GM19099 (cell line): ENCODE measurements around the gene SRGAP3.

ENCODE experiments used
- POLR2A ChIP-seq: IDR thresholded peaks from 3 replicates; pipeline ENCODE4 v1.6.1; 2011; ENCODE audit warnings: low read depth; ENCODE audit not compliant: insufficient read length; ENCODE audit errors: extremely low read depth

Gene SRGAP3

DNA sequence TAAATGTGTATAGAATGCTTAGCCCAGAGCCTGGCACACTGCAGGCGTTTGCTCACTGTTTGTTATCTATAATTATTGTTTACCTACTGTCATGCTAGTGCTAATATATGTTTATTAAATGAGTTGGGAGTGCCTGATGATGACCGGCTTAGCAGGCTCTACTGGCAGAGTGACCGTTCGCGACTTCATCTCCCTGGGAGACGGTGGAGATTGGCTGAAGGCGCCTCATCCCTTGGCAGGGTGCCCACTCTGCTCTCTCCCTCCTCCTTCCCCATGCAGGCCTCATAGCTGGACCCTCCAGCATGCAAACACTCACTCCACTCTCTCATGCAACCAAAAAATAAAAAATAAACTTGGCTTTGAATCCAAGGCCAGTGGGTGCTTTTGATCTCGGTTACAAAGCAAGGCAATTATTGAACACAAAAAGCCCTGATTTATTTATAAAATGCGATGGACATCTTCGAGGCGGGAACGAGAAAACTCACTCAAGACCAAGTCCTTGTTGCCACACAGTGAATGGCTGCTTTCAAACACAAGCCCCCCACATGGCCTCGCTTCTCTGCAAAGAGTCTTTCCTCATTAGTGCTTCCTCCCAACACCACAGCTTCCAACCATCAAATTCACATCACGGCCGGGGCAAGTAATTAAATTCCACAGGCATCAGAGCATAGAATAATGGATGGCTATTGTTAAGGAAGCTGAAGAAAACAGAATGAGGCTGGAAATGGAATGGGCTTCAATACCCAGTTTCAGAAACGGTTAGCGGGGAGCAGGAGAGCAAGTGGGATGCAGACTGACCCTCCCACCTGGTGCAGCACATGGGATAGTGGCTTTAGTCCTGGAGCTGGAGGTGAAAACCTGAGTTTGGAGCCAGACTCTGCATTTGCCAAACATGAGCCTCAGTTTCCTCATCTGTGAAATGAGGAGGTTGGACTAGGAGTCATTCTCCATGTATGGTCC lies 150.4 kb downstream of the SRGAP3 start:
- TF ChIP-seq POLR2A = no peak

DNA sequence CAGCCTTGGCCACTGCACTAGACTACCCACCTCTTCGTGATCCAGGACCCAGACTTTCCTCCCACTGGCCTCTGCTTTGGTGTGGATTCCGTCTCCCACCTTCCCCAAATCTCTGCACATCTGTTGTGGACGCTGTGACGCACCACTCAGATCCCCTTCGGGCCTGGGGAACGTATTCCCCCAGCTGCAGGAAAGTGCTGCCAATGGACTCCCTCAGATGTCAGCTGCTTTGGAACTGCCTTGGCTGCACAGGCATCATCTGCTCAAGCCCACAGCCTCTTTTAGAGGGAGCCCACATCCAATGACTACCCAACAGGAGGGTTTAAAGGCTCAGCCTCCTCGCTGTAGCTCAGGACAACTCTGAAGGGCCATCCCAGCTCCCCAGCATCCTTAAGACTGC lies 152.0 kb downstream of the SRGAP3 start:
- TF ChIP-seq POLR2A = no peak

DNA sequence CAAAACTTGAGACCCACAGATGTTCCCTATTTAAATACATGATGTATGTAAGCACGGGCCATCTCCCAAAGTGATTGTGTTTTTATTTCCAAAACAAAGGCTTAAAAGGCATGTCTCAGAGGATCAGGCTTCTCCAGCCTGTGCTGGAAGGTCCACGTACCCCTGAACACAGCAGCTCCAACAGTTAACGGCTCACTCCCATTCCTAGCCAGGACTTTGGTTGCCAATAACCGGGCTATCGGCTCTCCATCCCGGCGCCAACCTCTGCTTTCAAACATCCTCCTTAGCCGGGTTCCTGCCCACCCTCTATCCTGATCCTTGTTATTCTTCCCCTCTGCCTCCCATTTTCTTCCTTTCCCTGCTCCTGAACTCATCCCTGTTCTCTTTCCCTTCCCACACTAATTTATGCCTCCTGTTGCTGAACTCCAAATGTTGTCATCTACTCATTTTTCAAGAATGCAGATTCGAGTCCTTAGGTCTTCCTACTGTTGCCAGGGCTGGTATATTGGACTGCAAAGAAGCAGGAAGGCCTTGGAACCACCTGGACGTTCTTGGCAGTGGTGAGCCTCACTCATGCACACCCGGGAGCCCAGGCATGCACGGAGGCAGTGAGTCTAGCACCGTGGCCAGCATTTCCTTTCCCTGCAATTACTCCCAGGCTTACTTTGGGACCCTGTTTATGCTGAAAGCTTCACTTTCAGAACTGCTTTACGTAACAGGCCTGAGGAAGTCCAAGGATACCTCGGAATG lies 157.8 kb downstream of the SRGAP3 start:
- no peak for TF ChIP-seq POLR2A

DNA sequence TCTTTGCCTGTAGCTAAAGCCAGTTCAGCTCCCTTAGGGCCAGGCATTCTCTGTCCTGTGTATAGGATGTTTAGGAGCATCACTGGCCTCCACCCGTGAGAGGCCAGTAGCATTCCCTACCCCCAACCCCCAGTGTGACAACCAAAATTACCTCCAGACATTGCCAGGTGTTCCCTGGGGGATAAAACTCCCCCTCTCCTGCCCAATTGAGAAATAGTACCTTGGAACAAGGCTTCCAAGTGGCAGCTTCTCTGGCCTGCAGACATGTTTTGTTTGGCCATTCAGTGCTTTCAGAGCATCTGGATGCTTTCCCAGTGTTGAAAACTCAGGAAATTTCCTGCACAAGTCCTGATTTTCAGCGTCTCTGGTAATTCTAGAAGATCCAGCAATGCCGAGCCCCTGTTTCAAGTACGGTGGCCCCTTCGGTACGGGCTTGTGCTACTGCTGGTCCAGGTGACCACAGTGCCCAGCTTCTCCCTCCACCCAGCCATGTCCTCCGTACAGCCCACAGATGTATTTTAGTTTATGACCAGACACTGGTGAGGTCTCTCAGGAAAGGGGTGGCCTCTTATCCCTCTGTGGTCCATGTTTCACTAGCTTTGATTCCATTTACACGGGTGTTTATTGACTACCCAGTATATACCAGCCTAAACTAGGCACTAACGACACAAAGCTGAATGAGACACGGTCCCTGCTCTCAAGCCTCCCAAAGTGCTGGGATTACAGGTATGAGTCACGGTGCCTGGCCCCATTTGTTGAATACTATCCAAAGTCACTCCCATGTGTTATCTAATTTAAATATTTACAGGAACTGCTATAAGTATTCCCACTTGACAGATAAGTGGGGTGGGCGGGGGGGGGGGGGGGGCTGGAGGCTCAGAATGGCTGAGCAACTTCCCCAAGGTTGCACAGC lies 160.7 kb downstream of the SRGAP3 start:
- no peak for TF ChIP-seq POLR2A

DNA sequence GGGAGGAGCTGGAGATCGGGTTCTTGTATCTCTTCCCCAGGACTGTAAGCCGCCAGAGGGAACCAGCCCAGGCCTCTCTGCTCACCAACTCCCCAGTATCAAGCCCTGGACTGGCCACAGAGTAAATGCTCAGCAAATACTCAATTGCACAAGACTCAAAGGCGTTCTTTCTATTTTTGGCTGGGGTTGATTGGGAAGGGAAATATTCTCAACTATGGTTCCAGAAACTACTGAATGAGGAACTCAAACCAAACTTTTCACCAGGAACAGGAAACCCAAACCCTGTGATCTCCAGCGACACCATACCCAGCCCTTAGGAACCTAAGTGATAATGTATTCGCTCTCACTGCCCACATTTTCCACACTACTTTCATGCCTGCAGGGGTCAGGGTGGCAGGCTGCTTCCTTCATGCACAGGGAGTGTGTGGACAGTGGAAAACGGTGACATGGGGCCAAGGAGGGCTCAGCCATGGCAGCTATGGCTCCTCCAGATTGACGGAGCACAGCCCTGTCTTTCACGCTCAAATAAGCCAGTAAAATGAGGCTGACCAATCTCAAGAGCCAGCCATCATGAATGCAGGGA lies 161.5 kb downstream of the SRGAP3 start:
- TF ChIP-seq POLR2A = no peak

DNA sequence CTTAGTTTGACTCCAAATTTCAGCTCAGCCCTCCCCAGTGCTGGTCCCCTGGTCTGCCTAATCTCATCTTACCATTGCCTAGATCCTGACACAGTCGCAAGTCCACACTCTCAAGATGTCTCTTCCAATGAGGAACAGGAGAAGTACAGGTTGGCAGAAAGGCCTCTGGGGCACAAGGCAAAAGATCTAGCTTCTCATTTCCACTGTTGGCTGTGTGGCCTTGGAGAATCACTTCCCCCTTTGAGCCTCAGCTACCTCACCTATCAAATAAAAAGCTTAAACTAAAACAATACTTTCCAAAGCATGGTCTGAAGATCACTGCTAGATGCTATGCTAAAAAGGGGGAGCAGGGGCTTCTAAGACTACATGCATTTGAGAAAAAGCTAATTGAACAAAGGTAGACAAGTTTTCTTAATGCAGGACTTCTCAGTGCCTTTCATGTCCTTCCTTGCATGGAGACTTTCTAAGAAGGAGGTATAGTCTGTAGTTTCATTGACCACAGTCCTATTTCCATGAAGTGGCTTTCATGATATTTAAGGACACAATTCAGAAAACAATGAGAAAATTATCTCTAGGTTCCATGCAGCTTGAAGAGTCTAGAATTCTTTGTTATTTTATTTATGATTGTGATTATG lies 168.1 kb downstream of the SRGAP3 start:
- TF ChIP-seq POLR2A = no peak

DNA sequence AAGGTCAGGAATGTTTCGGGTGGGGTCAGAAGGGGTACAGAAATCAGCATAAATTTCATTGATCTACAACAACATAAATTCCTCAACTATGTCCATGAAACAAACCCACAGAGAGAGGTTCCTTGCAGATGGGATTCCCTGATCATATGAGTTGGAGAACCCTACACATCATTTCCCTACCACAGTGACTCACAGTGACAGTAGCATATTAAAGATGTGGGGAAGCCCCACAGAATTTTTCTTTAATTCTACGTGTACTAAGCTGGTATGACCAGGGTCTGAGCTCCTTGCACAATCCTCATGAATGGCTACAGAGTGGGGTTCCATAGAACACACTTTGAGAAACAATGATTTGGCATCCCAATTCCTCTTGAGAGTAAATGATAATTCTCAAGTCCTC lies 169.3 kb downstream of the SRGAP3 start:
- no peak for TF ChIP-seq POLR2A

DNA sequence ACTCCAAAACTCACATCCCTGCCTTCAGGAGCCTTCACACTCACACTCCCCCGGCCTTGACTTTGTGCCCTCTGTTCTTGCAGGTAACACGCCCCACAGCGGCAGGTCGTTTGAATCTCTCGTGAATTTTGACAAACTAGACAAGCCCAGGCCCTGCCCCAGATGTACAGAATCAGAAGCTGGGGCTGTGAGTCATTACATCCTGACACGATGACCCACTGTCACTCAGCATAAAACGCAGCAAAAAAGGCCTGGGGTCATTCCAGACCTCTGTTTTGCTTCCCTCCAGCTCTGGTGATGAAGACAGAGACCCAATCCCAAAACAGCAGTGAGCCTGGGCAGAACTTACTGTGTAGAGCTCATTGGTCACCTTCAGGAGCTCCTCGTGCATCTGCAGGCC lies 169.8 kb downstream of the SRGAP3 start:
- TF ChIP-seq POLR2A = no peak

DNA sequence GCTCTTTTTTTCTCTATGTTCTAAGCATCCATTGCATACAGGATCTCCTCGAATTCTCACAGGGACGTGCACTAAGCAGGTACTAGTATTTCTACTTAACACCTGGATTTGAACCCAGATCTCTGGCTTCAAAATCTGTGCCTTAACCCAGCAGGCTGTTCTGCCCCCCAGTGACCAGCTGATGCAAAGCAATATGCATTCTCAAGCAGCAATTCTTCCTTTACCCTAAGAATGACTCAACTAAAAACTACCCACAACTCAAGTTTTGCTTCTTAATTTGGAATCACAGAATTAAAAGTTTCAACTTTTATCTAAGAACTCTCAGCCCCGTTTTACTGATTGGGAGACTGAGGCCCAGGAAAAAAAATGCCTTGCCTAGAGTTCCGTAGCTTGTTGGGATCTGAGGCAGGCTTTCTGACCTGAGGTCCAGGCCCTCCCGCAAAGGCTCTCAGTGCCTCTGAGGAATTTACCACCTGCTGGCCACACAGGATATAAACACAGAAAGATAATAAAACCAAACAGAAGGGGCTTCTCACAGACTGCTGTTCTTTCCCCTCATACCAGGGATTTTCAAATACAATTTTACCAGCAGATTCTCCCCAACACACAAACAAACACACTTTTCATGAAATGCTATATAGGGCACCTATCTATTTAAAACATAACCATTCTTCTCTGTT lies 170.7 kb downstream of the SRGAP3 start:
- no peak for TF ChIP-seq POLR2A

DNA sequence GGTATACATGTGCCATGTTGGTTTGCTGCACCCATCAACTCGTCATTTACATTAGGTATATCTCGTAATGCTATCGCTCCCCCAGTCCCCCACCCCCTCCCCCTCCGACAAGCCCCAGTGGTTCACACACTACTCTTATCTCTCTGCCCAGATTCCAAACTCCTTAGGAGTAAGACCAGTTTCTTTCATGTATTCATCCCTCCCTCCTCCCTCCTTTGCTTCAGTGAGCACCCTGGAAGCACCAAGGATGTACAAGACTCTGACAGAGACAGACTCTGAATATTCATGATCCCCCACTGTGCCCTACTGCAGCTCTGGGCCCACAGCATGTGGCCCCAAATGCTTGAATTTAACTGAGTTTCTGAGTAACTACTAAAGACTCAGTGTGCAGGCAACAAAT lies 172.4 kb downstream of the SRGAP3 start:
- no peak for TF ChIP-seq POLR2A

DNA sequence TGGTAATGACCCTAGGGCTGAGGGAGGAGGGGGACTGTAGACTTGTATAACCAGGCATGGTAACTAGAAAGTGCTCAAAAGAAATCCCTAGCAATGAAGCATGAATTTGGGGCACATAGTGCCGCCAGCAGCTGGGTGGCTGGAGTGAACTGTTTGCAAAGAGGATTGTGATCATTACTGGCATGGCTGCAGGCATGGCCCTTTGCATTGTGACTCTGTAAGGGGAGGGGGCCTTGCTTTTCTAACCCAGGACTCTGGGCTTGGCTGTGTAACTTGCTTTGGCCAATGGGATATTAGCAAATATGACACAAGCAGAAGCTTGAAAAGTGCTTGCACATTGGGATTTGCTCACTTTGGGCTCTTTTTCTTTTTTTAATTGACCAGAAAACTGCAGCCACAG lies 173.7 kb downstream of the SRGAP3 start:
- no peak for TF ChIP-seq POLR2A

DNA sequence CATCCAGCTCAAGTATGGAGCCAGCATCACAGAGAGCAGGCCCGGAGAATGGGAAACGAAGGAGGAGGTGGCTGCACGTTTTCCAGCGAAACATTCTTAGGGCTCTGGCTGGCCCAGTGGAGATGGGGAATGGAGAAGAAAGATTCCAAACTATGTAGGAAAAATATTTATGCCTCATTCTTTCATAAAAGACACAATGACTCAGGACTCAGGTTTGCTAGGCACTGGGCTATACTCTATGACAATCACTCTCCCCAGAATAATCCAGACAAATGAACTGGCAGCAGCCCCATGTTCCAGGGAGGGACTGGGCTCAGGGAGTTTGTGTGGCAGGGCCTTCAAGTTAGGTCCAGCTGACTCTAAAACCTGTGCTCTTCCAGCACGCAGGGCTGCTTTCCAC lies 175.4 kb downstream of the SRGAP3 start:
- no peak for TF ChIP-seq POLR2A

DNA sequence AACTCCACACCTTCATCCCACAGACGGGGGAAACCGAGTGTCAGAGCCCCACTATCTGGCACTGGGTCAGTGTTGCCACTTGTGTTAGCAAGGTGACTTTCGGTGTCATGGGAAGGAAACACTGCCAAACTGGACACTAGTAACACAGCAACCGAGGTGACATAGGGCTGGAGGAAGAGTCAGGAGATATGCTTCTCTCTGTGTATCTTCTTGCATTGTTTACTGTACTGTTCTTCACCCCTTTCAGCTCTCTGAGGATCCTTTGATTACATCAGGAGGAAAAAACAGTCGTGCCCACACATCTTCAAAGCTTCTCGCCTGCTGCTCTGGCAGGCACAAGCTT lies 176.8 kb downstream of the SRGAP3 start:
- TF ChIP-seq POLR2A = no peak
